Frontal cortex (tissue), 4 donors: Measurements from ENCODE around the gene RACGAP1. TPM values are rescaled to one million over a fixed set of nuclear protein-coding genes. Genes with fewer than 3 reads are reported as not detected.

Experiments
- DNase-seq, 2 donors: peaks; one replicate each; pipeline ENCODE4 v3.0.0; 2012; ENCODE audit warnings: low spot score in 2 of 2
- FAIRE-seq: peaks from 2 replicates; lab custom pipeline; 2012; peaks lifted over from hg19 to GRCh38; lab: Jason Lieb, UNC
- total RNA-seq: library from RNA; depleted of rRNA; stranded (reverse); fragments of >200 nt; gene quantifications from one replicate; pipeline ENCODE4 v1.2.3, GENCODE V29; 2014
- donor health status: control.
- donor health status: control.
- donor health status: control.

The RACGAP1 gene
- total RNA-seq, 1 donor from 2014 or later, result 26.5 TPM

- DNase-seq (peak; percentile 79 to 88), FAIRE-seq (no peak)
Observed at GRCh38 chr12:50057000-50057841, 31.9 kb upstream of the RACGAP1 start, which contains the start of gene ASIC1. TSS of gene ASIC1 (plus strand) at chr12:50057596. CDS start at chr12:50058767, 1,171 bp downstream.

- FAIRE-seq (no peak), DNase-seq (no peak)
Observed at GRCh38 chr12:50056639-50056976, 31.3 kb upstream of the RACGAP1 start.

GRCh38 chr12:50055831-50056638, 30.7 kb upstream of the RACGAP1 start:
- DNase-seq, result peak; percentile 77 to 81
- no peak for FAIRE-seq

GRCh38 chr12:50053583-50053982, 28.3 kb upstream of the RACGAP1 start:
- FAIRE-seq (no peak), DNase-seq (no peak)

GRCh38 chr12:50052964-50053363, 27.7 kb upstream of the RACGAP1 start:
- FAIRE-seq (no peak), DNase-seq (no peak)

- DNase-seq, result no peak
- FAIRE-seq, result no peak
Observed at GRCh38 chr12:50052544-50052943, 27.2 kb upstream of the RACGAP1 start.

GRCh38 chr12:50051101-50051806, 26.0 kb upstream of the RACGAP1 start:
- DNase-seq (no peak), FAIRE-seq (no peak)

- DNase-seq (no peak), FAIRE-seq (no peak)
Observed at GRCh38 chr12:50050410-50051098, 25.3 kb upstream of the RACGAP1 start.

GRCh38 chr12:50050119-50050385, 24.8 kb upstream of the RACGAP1 start:
- FAIRE-seq, result no peak

GRCh38 chr12:50049254-50050118, 24.2 kb upstream of the RACGAP1 start:
- no peak for FAIRE-seq
- DNase-seq, result no peak

More at GRCh38 chr12:50050119-50050385, 24.8 kb upstream of the RACGAP1 start:
- no peak for DNase-seq

GRCh38 chr12:50047693-50048250, 22.5 kb upstream of the RACGAP1 start:
- FAIRE-seq, result no peak
- no peak for DNase-seq

GRCh38 chr12:50043854-50044253, 18.6 kb upstream of the RACGAP1 start:
- no peak for FAIRE-seq
- DNase-seq, result no peak

- no peak for FAIRE-seq
Observed at GRCh38 chr12:50043308-50043707, 18.0 kb upstream of the RACGAP1 start.

GRCh38 chr12:50042693-50043092, 17.4 kb upstream of the RACGAP1 start:
- DNase-seq (no peak), FAIRE-seq (no peak)

More at GRCh38 chr12:50043308-50043707, 18.0 kb upstream of the RACGAP1 start:
- DNase-seq, result no peak

- DNase-seq (no peak), FAIRE-seq (no peak)
Observed at GRCh38 chr12:50041962-50042361, 16.7 kb upstream of the RACGAP1 start.

- no peak for FAIRE-seq
- DNase-seq, result no peak
Observed at GRCh38 chr12:50041062-50041860, 16.0 kb upstream of the RACGAP1 start.

GRCh38 chr12:50040657-50041056, 15.4 kb upstream of the RACGAP1 start:
- FAIRE-seq, result no peak
- no peak for DNase-seq
